ENCODE results near the gene TSNAXIP1. TPM values are rescaled to one million over a fixed set of nuclear protein-coding genes. Genes with fewer than 3 reads are reported as not detected.
A peak's percentile ranks its signal among the peaks of the same experiment; 100 is the strongest.

The TSNAXIP1 gene
- total and polyA plus RNA-seq, 9 donors, result 0.80 to 1.9 (median 1.5) TPM

- Histone ChIP-seq H3K4me3 (ENCODE audit: low read length) (no peak overlapping the region), H3K27ac (ENCODE audit: low read length) (no peak overlapping the region), H3K27me3 (ENCODE audit: control insufficient read depth, insufficient read depth, low read length) (no peaks in the 10 kb centered on the region), H3K4me1 (ENCODE audit: control insufficient read depth, insufficient read depth, low read length) (no peaks in the 10 kb centered on the region), H3K9me3 (replicated peaks; ENCODE audit: control insufficient read depth, low read depth, low read length) (no peaks in the 10 kb centered on the region), H3K36me3 (ENCODE audit: control insufficient read depth, insufficient read depth, low read length) (peaks cover 27% of the 10 kb centered on the region)
- WGBS (ENCODE audit: insufficient coverage), result 100% methylated on average over 3 of the region's 4 CpGs
- no peak for DNase-seq
These were observed 40.4 kb upstream of the TSNAXIP1 start for GRCh38 chr16:67766291-67766690.

DNA sequence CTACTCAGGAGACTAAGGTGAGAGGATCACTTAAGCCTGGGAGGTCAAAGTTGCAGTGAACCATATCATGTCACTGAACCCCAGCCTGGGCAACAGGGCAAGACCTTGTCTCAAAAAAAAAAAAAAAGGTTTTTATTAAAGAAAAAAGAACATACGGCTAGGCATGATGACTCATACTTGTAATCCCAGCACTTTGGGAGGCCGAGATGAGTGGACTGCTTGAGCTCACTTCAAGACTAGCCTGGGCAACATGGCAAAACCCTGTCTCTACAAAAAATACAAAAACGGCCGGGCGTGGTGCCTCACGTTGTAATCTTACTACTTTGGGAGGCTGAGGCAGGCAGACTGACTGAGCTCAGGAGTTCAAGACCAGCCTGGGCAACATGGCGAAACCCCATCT, 38.7 kb upstream of the TSNAXIP1 start:
- Histone ChIP-seq H3K4me1 (ENCODE audit: control insufficient read depth, insufficient read depth, low read length) (peaks cover 4% of the 10 kb centered on the region), H3K27me3 (ENCODE audit: control insufficient read depth, insufficient read depth, low read length) (no peaks in the 10 kb centered on the region), H3K9me3 (replicated peaks; ENCODE audit: control insufficient read depth, low read depth, low read length) (no peaks in the 10 kb centered on the region), H3K27ac (ENCODE audit: low read length) (no peak overlapping the region), H3K36me3 (ENCODE audit: control insufficient read depth, insufficient read depth, low read length) (peaks cover 29% of the 10 kb centered on the region), H3K4me3 (ENCODE audit: low read length) (no peak overlapping the region)
- DNase-seq, result no peak
- WGBS (ENCODE audit: insufficient coverage), result 100% methylated on average over 1 of the region's 7 CpGs

GRCh38 chr16:67770346-67770991, 36.2 kb upstream of the TSNAXIP1 start:
- H3K4me3 ChIP-seq (ENCODE audit: low read length), result no peak overlapping the region
- H3K27me3 ChIP-seq (ENCODE audit: control insufficient read depth, insufficient read depth, low read length), result no peaks in the 10 kb centered on the region
- no peak for DNase-seq
- peaks cover 17% of the 10 kb centered on the region for H3K4me1 ChIP-seq (ENCODE audit: control insufficient read depth, insufficient read depth, low read length)
- H3K27ac ChIP-seq (ENCODE audit: low read length), result no peak overlapping the region
- peaks cover 3% of the 10 kb centered on the region for H3K9me3 ChIP-seq (replicated peaks; ENCODE audit: control insufficient read depth, low read depth, low read length)
- 72% methylated on average over 6 of the region's 6 CpGs for WGBS (ENCODE audit: insufficient coverage)
- H3K36me3 ChIP-seq (ENCODE audit: control insufficient read depth, insufficient read depth, low read length), result peaks cover 19% of the 10 kb centered on the region

DNA sequence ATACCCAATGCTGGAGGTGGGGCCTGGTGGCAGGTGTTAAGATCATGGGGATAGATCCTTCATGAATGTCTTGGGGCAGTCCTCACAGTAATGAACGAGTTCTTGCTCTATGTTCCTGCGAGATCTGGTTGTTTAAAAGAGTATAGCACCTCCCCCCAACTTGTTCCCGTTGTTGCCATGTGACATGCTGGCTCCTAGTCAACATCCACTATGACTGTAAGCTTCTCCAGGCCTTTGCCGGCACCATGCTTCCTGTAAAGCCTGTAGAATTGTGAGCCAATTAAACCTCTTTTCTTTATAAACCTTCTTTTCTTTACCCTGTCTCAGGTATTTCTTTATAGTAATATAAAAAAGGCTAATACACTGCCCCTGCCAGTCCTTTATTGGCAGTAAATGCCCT, 33.6 kb upstream of the TSNAXIP1 start:
- Histone ChIP-seq H3K9me3 (replicated peaks; ENCODE audit: control insufficient read depth, low read depth, low read length) (peaks cover 4% of the 10 kb centered on the region), H3K4me3 (ENCODE audit: low read length) (no peak overlapping the region), H3K27ac (ENCODE audit: low read length) (peak overlapping the region; percentile 10), H3K36me3 (ENCODE audit: control insufficient read depth, insufficient read depth, low read length) (peaks cover 12% of the 10 kb centered on the region), H3K4me1 (ENCODE audit: control insufficient read depth, insufficient read depth, low read length) (peaks cover 17% of the 10 kb centered on the region), H3K27me3 (ENCODE audit: control insufficient read depth, insufficient read depth, low read length) (no peaks in the 10 kb centered on the region)
- DNase-seq, result peak; percentile 31
- 80% methylated on average over 1 of the region's 4 CpGs for WGBS (ENCODE audit: insufficient coverage)

GRCh38 chr16:67773569-67774456, 32.9 kb upstream of the TSNAXIP1 start:
- peaks cover 4% of the 10 kb centered on the region for H3K9me3 ChIP-seq (replicated peaks; ENCODE audit: control insufficient read depth, low read depth, low read length)
- no peaks in the 10 kb centered on the region for H3K27me3 ChIP-seq (ENCODE audit: control insufficient read depth, insufficient read depth, low read length)
- peaks cover 12% of the 10 kb centered on the region for H3K36me3 ChIP-seq (ENCODE audit: control insufficient read depth, insufficient read depth, low read length)
- peaks cover 17% of the 10 kb centered on the region for H3K4me1 ChIP-seq (ENCODE audit: control insufficient read depth, insufficient read depth, low read length)
- DNase-seq, result peak; percentile 33
- whole genome bisulfite sequencing (ENCODE audit: insufficient coverage), result 21% methylated on average over 3 of the region's 6 CpGs
- no peak overlapping the region for H3K4me3 ChIP-seq (ENCODE audit: low read length)
- H3K27ac ChIP-seq (ENCODE audit: low read length), result peak overlapping the region; percentile 10

DNA sequence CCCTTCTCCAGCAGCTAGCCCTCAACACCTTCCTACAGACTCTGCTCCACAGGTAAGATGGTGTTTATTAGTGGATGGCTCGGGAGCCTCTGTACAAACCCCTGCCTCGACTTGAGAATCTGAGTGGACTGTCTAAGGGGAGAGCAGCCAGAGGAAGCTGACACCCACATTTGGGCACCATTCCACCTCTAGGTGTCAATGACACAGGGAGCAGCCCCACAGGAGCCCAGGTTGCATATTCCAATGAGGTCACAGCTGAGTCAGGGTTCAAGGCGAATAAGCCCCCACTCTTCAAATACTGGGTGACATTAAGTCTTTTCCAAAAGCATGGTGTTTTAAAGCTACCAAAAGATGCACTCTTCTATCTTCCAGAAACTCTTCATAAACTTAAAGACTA, 32.2 kb upstream of the TSNAXIP1 start:
- Histone ChIP-seq H3K36me3 (ENCODE audit: control insufficient read depth, insufficient read depth, low read length) (peaks cover 10% of the 10 kb centered on the region), H3K27me3 (ENCODE audit: control insufficient read depth, insufficient read depth, low read length) (no peaks in the 10 kb centered on the region), H3K9me3 (replicated peaks; ENCODE audit: control insufficient read depth, low read depth, low read length) (peaks cover 4% of the 10 kb centered on the region), H3K27ac (ENCODE audit: low read length) (no peak overlapping the region), H3K4me1 (ENCODE audit: control insufficient read depth, insufficient read depth, low read length) (peaks cover 17% of the 10 kb centered on the region), H3K4me3 (ENCODE audit: low read length) (no peak overlapping the region)
- no peak for DNase-seq
- 100% methylated on average over 1 of the region's 3 CpGs for WGBS (ENCODE audit: insufficient coverage)

- Histone ChIP-seq H3K27me3 (ENCODE audit: control insufficient read depth, insufficient read depth, low read length) (no peaks in the 10 kb centered on the region), H3K4me3 (ENCODE audit: low read length) (no peak overlapping the region), H3K9me3 (replicated peaks; ENCODE audit: control insufficient read depth, low read depth, low read length) (peaks cover 4% of the 10 kb centered on the region), H3K36me3 (ENCODE audit: control insufficient read depth, insufficient read depth, low read length) (peaks cover 10% of the 10 kb centered on the region), H3K4me1 (ENCODE audit: control insufficient read depth, insufficient read depth, low read length) (peaks cover 17% of the 10 kb centered on the region), H3K27ac (ENCODE audit: low read length) (no peak overlapping the region)
- no peak for DNase-seq
- 96% methylated on average over 4 of the region's 6 CpGs for WGBS (ENCODE audit: insufficient coverage)
These were observed 31.4 kb upstream of the TSNAXIP1 start for GRCh38 chr16:67775273-67775672.

GRCh38 chr16:67779256-67780014, 27.3 kb upstream of the TSNAXIP1 start:
- Histone ChIP-seq H3K27ac (ENCODE audit: low read length) (no peak overlapping the region), H3K4me3 (ENCODE audit: low read length) (no peak overlapping the region), H3K36me3 (ENCODE audit: control insufficient read depth, insufficient read depth, low read length) (no peaks in the 10 kb centered on the region), H3K9me3 (replicated peaks; ENCODE audit: control insufficient read depth, low read depth, low read length) (peaks cover 4% of the 10 kb centered on the region), H3K4me1 (ENCODE audit: control insufficient read depth, insufficient read depth, low read length) (peaks cover 4% of the 10 kb centered on the region), H3K27me3 (ENCODE audit: control insufficient read depth, insufficient read depth, low read length) (no peaks in the 10 kb centered on the region)
- WGBS (ENCODE audit: insufficient coverage), result 79% methylated on average over 2 of the region's 5 CpGs
- no peak for DNase-seq

DNA sequence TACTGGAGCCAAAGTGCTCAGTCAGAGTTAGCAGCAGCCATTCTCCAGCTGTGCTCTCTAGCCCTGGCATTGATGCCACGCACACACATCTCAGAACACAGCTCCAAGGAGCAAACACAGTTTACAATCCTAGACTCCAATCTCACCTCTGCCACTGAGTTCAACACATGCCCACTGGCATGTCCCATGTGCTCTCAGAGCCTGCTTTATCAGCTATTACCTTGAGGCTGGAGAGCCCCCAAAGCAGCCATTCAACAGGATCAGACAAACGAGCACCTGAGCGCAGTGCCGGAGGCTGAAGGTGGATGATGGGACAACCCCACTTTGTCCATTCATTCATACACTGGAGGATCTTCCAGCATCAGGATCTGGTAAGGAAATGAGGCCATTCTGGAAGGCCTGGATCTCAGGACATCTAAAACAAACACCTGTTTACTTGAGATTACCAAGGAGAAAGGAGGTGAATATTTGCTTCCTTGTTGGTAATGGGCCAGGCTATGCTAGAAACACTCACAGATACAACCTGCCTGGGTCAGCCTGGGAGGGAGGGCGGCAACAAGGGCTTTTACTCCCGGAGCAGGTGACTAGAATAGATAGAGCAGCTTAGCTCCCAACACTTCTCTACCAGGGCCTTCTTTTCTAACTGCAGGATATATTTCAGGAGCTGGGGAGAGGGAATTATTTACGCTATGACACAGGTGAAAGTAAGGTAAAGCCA, 25.7 kb upstream of the TSNAXIP1 start:
- Histone ChIP-seq H3K9me3 (replicated peaks; ENCODE audit: control insufficient read depth, low read depth, low read length) (no peaks in the 10 kb centered on the region), H3K36me3 (ENCODE audit: control insufficient read depth, insufficient read depth, low read length) (no peaks in the 10 kb centered on the region), H3K27ac (ENCODE audit: low read length) (no peak overlapping the region), H3K4me3 (ENCODE audit: low read length) (no peak overlapping the region), H3K4me1 (ENCODE audit: control insufficient read depth, insufficient read depth, low read length) (peaks cover 3% of the 10 kb centered on the region), H3K27me3 (ENCODE audit: control insufficient read depth, insufficient read depth, low read length) (no peaks in the 10 kb centered on the region)
- 100% methylated on average over 2 of the region's 7 CpGs for WGBS (ENCODE audit: insufficient coverage)
- DNase-seq, result no peak
